HepG2 (cell line): ENCODE results near the gene NPB. TPM values are rescaled to one million over a fixed set of nuclear protein-coding genes. Genes with fewer than 3 reads are reported as not detected.

ENCODE experiments used
- DR1 ChIP-seq: sonication (generic); formaldehyde crosslinking; IDR thresholded peaks from 2 replicates; pipeline ENCODE4 v1.8.0; 2021; ENCODE audit warnings: mild to moderate bottlenecking, missing genetic modification reagents, inconsistent platforms
- GATAD1 ChIP-seq: IDR thresholded peaks from 2 replicates; pipeline ENCODE4 v1.6.1; 2016; ENCODE audit warnings: missing genetic modification reagents, missing compliant biosample characterization
- HDAC6 ChIP-seq: fragments of 200-600 bp; sonication (generic); IDR thresholded peaks from 2 replicates; pipeline ENCODE4 v1.7.0; 2017; ENCODE audit warnings: mild to moderate bottlenecking, antibody characterized with exemption, low read length, low read depth
- HMGA1 ChIP-seq: sonication (generic); formaldehyde crosslinking; conservative IDR thresholded peaks from 2 replicates; pipeline ENCODE4 v1.4.0; 2020; ENCODE audit warnings: missing genetic modification reagents
- KAT7 ChIP-seq: IDR thresholded peaks from 2 replicates; pipeline ENCODE4 v1.6.1; 2018; ENCODE audit warnings: borderline replicate concordance, missing compliant biosample characterization
- KLF6 ChIP-seq: IDR thresholded peaks from 2 replicates; pipeline ENCODE4 v1.8.0; 2016; ENCODE audit warnings: missing biosample characterization, missing genetic modification reagents
- MBNL3 ChIP-seq: fragments of 250-450 bp; sonication (Bioruptor Pico); conservative IDR thresholded peaks from 2 replicates; pipeline ENCODE4 v1.8.0; 2022; ENCODE audit warnings: mild to moderate bottlenecking, inconsistent platforms
- MIER3 ChIP-seq: IDR thresholded peaks from 2 replicates; pipeline ENCODE4 v1.6.1; 2016; ENCODE audit warnings: missing compliant biosample characterization, borderline replicate concordance
- NR3C1 ChIP-seq: sonication (generic); formaldehyde crosslinking; IDR thresholded peaks from 2 replicates; pipeline ENCODE4 v1.4.0; 2020; ENCODE audit warnings: missing genetic modification reagents
- PAF1 ChIP-seq: IDR thresholded peaks from 2 replicates; pipeline ENCODE4 v1.6.1; 2016; ENCODE audit warnings: missing genetic modification reagents, missing compliant biosample characterization
- PLRG1 ChIP-seq: fragments of 450-650 bp; conservative IDR thresholded peaks from 2 replicates; pipeline ENCODE4 v1.6.1; 2016
- RCOR2 ChIP-seq: IDR thresholded peaks from 2 replicates; pipeline ENCODE4 v1.6.1; 2016; ENCODE audit warnings: missing biosample characterization, missing genetic modification reagents
- SSRP1 ChIP-seq: IDR thresholded peaks from 2 replicates; pipeline ENCODE4 v1.6.1; 2016; ENCODE audit warnings: control low read depth
- TSC22D2 ChIP-seq: sonication (generic); formaldehyde crosslinking; IDR thresholded peaks from 2 replicates; pipeline ENCODE4 v1.5.1; 2020; ENCODE audit warnings: missing genetic modification reagents, mild to moderate bottlenecking, borderline replicate concordance
- XRCC5 ChIP-seq: fragments of 200-400 bp; formaldehyde crosslinking; optimal IDR thresholded peaks from 2 replicates; pipeline ENCODE3; 2017; ENCODE audit warnings: mild to moderate bottlenecking, low read length
- ZNF17 ChIP-seq: sonication (generic); formaldehyde crosslinking; IDR thresholded peaks from 2 replicates; pipeline ENCODE4 v1.5.0; 2020; ENCODE audit warnings: mild to moderate bottlenecking, missing genetic modification reagents
- ZNF224 ChIP-seq: sonication (generic); formaldehyde crosslinking; IDR thresholded peaks from 2 replicates; pipeline ENCODE4 v1.5.0; 2020; ENCODE audit warnings: mild to moderate bottlenecking, missing genetic modification reagents
- ZNF354B ChIP-seq: sonication (generic); formaldehyde crosslinking; IDR thresholded peaks from 2 replicates; pipeline ENCODE4 v1.8.0; 2022; ENCODE audit warnings: mild to moderate bottlenecking, missing genetic modification reagents
- ZNF530 ChIP-seq: sonication (generic); formaldehyde crosslinking; IDR thresholded peaks from 2 replicates; pipeline ENCODE4 v1.5.0; 2020; ENCODE audit warnings: low read depth, mild to moderate bottlenecking, missing genetic modification reagents
- ZNF552 ChIP-seq: sonication (generic); formaldehyde crosslinking; IDR thresholded peaks from 2 replicates; pipeline ENCODE4 v1.9.0; 2022; ENCODE audit warnings: missing genetic modification reagents, mild to moderate bottlenecking, borderline replicate concordance
- ZNF7 ChIP-seq: IDR thresholded peaks from 2 replicates; pipeline ENCODE4 v1.6.1; 2016; ENCODE audit warnings: missing biosample characterization, missing genetic modification reagents
- ZSCAN31 ChIP-seq: sonication (generic); formaldehyde crosslinking; IDR thresholded peaks from 2 replicates; pipeline ENCODE4 v1.5.0; 2020; ENCODE audit warnings: low read depth, mild to moderate bottlenecking, missing genetic modification reagents
- polyA plus RNA-seq, 8 experiments: library from polyadenylated mRNA; depleted of rRNA in 3 of 8; stranded (reverse) in 7 of 8; unstranded in 1 of 8; fragments of >200 nt; fragmentation: Illumina TruSeq in 4 of 8; extraction: Trizol in 4 of 8; gene quantifications; 2 replicates each; pipeline versions ENCODE4 v1.2.1 to v1.2.3, GENCODE V29; 2011 to 2016; ENCODE audit warnings: low read depth in 4 of 8, missing spikeins in 1 of 8, mixed read lengths in 1 of 8; ENCODE audit not compliant: insufficient read depth in 1 of 8
- total RNA-seq, 5 experiments: library from RNA; depleted of rRNA; stranded (reverse); fragments of >200 nt; fragmentation: Illumina TruSeq; extraction: Trizol; gene quantifications; 2 replicates each; pipeline ENCODE4 v1.2.3, GENCODE V29; 2016; ENCODE audit warnings: low read depth in 1 of 5
- TF ChIP-seq, protein P1 (sequence below): sonication (generic); formaldehyde crosslinking; IDR thresholded peaks from 2 replicates; pipeline ENCODE4 v1.5.0; 2020; ENCODE audit warnings: missing genetic modification reagents
- TF ChIP-seq, protein P2 (sequence below): sonication (generic); formaldehyde crosslinking; IDR thresholded peaks from 2 replicates; pipeline ENCODE4 v1.4.0; 2020; ENCODE audit warnings: mild to moderate bottlenecking, missing genetic modification reagents
- TF ChIP-seq, protein P3 (sequence below): IDR thresholded peaks from 2 replicates; pipeline ENCODE4 v1.6.1; 2012; ENCODE audit warnings: inconsistent platforms
- TF ChIP-seq, protein P4 (sequence below): sonication (generic); formaldehyde crosslinking; IDR thresholded peaks from 2 replicates; pipeline ENCODE4 v1.5.1; 2020; ENCODE audit warnings: missing genetic modification reagents, mild to moderate bottlenecking, borderline replicate concordance
- TF ChIP-seq, protein P5 (sequence below): sonication (generic); formaldehyde crosslinking; IDR thresholded peaks from 2 replicates; pipeline ENCODE4 v1.4.0; 2020; ENCODE audit warnings: mild to moderate bottlenecking, missing genetic modification reagents

Gene NPB
- total and polyA plus RNA-seq, 2 of the 13 experiments (the other 11 are each of a cell fraction or from before 2014, with no cell fraction given) = 0.11 to 0.93 TPM

DNA sequence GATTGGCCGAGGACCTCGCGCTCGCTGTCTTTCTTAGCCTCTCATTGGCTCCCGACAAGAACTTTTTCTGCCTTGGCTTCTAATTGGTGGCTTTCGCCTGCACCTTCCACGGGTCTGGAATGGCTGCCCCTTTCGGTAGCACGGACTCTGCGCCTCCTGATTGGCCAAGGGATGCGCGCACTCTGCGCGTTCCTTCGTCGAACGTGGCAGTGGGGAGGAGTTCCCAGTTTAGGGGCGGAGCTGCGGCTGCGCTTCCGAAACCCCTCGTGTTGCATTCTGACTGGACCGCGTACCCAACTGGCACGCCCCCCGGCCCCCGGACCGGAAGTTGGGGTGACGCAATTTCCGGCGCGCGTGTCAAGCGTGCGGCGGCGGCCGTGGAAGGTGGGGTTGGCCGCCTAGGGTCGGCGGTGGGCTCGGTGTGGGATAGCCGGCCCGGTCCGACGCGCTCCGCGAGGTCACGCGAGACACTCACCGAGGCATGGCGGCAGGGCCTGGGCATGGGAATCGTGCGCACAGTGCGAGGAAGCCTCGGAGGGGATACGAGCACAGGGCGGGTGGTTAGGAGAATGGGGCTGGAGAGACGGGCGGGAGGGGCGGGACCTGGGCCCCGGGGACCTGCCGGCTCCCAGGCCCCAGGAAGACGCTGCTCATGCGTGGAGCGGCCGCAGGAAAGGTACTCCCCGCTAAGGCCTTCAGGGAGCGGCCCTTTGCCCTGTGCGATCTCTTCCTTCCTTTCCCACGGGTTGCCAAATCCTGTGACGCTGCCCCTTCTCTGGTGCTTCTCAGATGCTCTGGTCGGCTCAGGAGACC is 41.1 kb upstream of the NPB start (continued):
- no peak for TF ChIP-seq HMGA1 (CRISPR knock-in tag)
- no peak for TF ChIP-seq ZNF354B
- TF ChIP-seq KLF6 (CRISPR knock-in tag) = peak; percentile 93; the same call in 1 of the 2 replicates
- TF ChIP-seq, protein P1, sequence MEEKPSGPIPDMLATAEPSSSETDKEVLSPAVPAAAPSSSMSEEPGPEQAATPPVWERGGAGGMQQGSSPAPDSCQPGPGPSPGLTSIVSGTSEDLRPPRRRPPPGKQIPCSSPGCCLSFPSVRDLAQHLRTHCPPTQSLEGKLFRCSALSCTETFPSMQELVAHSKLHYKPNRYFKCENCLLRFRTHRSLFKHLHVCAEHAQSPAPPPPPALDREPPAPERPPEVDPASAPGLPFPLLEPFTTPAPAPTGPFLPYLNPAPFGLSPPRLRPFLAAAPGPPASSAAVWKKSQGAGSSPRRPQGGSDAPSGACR = no peak; the same call in 1 of the 2 replicates
- TF ChIP-seq, protein P2, sequence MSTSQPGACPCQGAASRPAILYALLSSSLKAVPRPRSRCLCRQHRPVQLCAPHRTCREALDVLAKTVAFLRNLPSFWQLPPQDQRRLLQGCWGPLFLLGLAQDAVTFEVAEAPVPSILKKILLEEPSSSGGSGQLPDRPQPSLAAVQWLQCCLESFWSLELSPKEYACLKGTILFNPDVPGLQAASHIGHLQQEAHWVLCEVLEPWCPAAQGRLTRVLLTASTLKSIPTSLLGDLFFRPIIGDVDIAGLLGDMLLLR (CRISPR knock-in tag) = peak; percentile 95
- no peak; the same call in 1 of the 2 replicates for TF ChIP-seq ZNF552 (CRISPR knock-in tag)
- 0 out of 2 replicates have a peak, but pooled peaks have one; percentile 65 for TF ChIP-seq NR3C1 (CRISPR knock-in tag)
- no peak for TF ChIP-seq ZNF17 (CRISPR knock-in tag)
- no peak for TF ChIP-seq HDAC6
- no peak for TF ChIP-seq ZNF530
- TF ChIP-seq XRCC5 = no peak
- TF ChIP-seq GATAD1 (CRISPR knock-in tag) = peak; percentile 96
- TF ChIP-seq PLRG1 = no peak
- peak; percentile 88; the same call in 1 of the 2 replicates for TF ChIP-seq MIER3 (CRISPR knock-in tag)
- peak; percentile 46; the same call in 1 of the 2 replicates for TF ChIP-seq ZSCAN31 (CRISPR knock-in tag)
- TF ChIP-seq, protein P3, sequence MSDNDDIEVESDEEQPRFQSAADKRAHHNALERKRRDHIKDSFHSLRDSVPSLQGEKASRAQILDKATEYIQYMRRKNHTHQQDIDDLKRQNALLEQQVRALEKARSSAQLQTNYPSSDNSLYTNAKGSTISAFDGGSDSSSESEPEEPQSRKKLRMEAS = peak; percentile 97
- TF ChIP-seq MBNL3 (CRISPR knock-in tag) = 0 out of 2 replicates have a peak, but pooled peaks have one; percentile 94
- no peak for TF ChIP-seq PAF1 (CRISPR knock-in tag)
- peak; percentile 11; the same call in 1 of the 2 replicates for TF ChIP-seq ZNF7 (CRISPR knock-in tag)
- TF ChIP-seq DR1 (CRISPR knock-in tag) = peak; percentile 98
- TF ChIP-seq, protein P4, sequence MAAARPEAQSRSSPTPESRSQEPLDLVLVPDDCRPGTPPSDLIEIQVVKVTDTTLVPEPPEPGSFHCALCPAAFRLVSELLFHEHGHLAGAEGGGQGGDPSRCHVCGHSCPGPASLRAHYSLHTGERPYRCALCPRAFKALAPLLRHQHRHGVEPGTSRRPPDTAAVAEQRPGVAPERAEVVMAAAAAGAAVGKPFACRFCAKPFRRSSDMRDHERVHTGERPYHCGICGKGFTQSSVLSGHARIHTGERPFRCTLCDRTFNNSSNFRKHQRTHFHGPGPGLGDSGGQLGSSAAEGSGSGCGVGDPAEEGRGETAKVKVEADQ (CRISPR knock-in tag) = peak; percentile 32; the same call in 1 of the 2 replicates
- TF ChIP-seq, protein P5, sequence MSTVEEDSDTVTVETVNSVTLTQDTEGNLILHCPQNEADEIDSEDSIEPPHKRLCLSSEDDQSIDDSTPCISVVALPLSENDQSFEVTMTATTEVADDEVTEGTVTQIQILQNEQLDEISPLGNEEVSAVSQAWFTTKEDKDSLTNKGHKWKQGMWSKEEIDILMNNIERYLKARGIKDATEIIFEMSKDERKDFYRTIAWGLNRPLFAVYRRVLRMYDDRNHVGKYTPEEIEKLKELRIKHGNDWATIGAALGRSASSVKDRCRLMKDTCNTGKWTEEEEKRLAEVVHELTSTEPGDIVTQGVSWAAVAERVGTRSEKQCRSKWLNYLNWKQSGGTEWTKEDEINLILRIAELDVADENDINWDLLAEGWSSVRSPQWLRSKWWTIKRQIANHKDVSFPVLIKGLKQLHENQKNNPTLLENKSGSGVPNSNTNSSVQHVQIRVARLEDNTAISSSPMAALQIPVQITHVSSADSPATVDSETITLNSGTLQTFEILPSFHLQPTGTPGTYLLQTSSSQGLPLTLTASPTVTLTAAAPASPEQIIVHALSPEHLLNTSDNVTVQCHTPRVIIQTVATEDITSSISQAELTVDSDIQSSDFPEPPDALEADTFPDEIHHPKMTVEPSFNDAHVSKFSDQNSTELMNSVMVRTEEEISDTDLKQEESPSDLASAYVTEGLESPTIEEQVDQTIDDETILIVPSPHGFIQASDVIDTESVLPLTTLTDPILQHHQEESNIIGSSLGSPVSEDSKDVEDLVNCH (CRISPR knock-in tag) = no peak
- TF ChIP-seq RCOR2 (CRISPR knock-in tag) = no peak
- 0 out of 2 replicates have a peak, but pooled peaks have one; percentile 58 for TF ChIP-seq ZNF224
- TF ChIP-seq TSC22D2 (CRISPR knock-in tag) = peak; percentile 65; the same call in 1 of the 2 replicates
- no peak for TF ChIP-seq SSRP1 (CRISPR knock-in tag)
- peak; percentile 44; the same call in 1 of the 2 replicates for TF ChIP-seq KAT7 (CRISPR knock-in tag)
